Measurements from ENCODE around the gene SPAG9.

DNA sequence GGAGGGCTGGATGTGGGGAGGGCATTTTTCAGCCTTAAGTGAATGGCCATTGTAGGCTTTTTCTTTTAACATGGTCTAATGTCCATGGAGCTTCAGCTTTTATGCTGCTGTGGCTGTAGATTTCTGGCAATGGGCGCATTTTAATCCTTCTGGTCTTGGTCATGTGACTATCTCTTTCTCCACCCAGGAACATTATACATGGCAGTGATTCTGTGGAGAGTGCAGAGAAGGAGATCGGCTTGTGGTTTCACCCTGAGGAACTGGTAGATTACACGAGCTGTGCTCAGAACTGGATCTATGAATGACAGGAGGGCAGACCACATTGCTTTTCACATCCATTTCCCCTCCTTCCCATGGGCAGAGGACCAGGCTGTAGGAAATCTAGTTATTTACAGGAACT, 40.9 kb upstream of the SPAG9 start:
- TF ChIP-seq SRF (IDR thresholded peaks at IDR 0.05; ENCODE audit: low read depth), result no peak
- TF ChIP-seq, protein P1, sequence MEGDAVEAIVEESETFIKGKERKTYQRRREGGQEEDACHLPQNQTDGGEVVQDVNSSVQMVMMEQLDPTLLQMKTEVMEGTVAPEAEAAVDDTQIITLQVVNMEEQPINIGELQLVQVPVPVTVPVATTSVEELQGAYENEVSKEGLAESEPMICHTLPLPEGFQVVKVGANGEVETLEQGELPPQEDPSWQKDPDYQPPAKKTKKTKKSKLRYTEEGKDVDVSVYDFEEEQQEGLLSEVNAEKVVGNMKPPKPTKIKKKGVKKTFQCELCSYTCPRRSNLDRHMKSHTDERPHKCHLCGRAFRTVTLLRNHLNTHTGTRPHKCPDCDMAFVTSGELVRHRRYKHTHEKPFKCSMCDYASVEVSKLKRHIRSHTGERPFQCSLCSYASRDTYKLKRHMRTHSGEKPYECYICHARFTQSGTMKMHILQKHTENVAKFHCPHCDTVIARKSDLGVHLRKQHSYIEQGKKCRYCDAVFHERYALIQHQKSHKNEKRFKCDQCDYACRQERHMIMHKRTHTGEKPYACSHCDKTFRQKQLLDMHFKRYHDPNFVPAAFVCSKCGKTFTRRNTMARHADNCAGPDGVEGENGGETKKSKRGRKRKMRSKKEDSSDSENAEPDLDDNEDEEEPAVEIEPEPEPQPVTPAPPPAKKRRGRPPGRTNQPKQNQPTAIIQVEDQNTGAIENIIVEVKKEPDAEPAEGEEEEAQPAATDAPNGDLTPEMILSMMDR (IDR thresholded peaks at IDR 0.05 in 2 of 3, conservative IDR thresholded peaks at IDR 0.05 in 1 of 3; ENCODE audit: borderline replicate concordance in 1 of 3, insufficient read depth in 1 of 3, low read depth in 2 of 3, low read length in 2 of 3), result no peak
- TF ChIP-seq, protein P2, sequence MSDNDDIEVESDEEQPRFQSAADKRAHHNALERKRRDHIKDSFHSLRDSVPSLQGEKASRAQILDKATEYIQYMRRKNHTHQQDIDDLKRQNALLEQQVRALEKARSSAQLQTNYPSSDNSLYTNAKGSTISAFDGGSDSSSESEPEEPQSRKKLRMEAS (IDR thresholded peaks at IDR 0.05), result no peak
- TF ChIP-seq EZH2 (IDR thresholded peaks at IDR 0.05), result no peak
- TF ChIP-seq, protein P3, sequence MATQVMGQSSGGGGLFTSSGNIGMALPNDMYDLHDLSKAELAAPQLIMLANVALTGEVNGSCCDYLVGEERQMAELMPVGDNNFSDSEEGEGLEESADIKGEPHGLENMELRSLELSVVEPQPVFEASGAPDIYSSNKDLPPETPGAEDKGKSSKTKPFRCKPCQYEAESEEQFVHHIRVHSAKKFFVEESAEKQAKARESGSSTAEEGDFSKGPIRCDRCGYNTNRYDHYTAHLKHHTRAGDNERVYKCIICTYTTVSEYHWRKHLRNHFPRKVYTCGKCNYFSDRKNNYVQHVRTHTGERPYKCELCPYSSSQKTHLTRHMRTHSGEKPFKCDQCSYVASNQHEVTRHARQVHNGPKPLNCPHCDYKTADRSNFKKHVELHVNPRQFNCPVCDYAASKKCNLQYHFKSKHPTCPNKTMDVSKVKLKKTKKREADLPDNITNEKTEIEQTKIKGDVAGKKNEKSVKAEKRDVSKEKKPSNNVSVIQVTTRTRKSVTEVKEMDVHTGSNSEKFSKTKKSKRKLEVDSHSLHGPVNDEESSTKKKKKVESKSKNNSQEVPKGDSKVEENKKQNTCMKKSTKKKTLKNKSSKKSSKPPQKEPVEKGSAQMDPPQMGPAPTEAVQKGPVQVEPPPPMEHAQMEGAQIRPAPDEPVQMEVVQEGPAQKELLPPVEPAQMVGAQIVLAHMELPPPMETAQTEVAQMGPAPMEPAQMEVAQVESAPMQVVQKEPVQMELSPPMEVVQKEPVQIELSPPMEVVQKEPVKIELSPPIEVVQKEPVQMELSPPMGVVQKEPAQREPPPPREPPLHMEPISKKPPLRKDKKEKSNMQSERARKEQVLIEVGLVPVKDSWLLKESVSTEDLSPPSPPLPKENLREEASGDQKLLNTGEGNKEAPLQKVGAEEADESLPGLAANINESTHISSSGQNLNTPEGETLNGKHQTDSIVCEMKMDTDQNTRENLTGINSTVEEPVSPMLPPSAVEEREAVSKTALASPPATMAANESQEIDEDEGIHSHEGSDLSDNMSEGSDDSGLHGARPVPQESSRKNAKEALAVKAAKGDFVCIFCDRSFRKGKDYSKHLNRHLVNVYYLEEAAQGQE (IDR thresholded peaks at IDR 0.05; ENCODE audit: low read depth), result no peak
